GM19328 (cell line): ENCODE measurements around the gene ATG13.
"Not testable (repeated sequence)": the region's sequence is repeated elsewhere in the genome, so short reads cannot be mapped to it uniquely, and the experiment has no call there.

ENCODE experiments used
- ATAC-seq: cut with Tn5 transposase; IDR thresholded peaks from one replicate; pipeline ENCODE4 v1.9.1; 2021; ENCODE audit warnings: mild to moderate bottlenecking, moderate library complexity; ENCODE audit not compliant: unreplicated experiment

Gene ATG13

DNA sequence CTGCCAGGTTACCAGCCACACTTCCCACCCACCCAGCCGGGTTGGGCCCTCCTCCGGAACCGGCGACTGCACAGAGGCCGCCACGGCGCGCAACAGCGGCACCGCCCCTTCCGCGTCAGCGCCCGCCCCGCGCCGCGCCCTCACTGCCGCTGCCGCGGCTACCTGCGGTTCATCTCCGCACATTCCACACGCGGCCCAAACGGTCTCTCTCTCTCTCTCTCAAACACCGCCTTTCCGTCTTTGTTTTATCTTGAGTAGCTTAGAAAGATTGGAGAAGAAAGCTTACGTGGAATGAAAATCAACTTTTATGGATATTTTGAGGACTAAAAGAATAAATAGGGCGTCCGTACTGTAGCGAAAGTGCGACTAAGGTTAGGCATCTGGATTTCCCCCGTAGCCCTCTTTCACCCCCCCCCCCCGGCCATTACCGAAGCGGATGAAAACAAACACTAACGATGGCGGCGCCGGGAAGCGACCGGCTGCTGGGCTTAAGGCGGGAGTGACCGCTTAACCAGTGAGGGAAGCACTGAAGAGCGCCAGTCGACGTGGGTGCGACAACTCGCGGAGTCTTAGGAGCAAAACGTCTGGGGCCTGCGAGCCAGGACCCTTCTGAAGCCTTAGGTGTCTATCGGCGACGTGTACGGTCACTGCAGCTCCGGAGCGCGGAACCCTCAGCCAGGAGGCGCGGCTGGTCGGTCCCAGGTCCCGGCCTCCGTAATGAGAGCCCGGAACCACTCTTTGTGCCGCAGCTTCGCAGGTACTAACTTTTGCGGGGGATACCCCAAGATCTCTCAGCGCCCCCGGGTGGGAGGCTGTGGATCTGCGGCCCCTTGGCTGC is at the start of gene ATG13, which contains the start of gene HARBI1:
Gene ATG13 (plus strand): TSS at position 420 of the 838 bp plus-strand sequence. CDS start 26,739 bp downstream, outside the sequence.
Gene HARBI1 (minus strand): TSS at position 94 of the 838 bp plus-strand sequence. CDS start 990 bp downstream, outside the sequence.
- ATAC-seq: peak; percentile 98

DNA sequence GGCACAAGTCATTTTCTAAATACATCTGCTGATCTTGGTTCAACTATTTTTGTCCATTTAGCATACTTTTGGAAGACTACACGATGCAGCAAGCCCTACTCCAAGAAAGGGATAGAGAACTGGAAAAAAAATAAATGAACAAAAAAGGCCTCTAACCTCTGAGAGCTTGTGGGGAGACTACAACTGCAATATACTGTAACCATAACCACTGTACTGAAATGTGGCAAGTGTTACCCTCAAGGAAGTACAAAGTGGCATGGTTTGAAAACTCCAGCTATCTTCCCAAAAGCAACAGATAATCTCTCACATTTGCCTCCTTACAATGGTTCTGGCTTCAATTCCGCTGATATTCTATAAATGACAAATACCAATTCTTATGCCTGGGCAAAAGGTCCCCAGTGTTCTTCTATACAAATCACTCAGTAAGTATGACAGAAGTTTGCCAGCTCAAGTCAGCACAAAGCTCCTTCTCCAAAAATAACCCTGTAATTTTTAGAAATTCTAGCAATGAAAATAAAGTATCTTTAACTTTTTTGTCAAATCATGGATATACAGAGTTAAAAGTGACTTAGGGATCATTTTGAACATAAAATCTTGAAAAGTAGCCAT is 46.5 kb upstream of the ATG13 start:
- no peak for ATAC-seq

DNA sequence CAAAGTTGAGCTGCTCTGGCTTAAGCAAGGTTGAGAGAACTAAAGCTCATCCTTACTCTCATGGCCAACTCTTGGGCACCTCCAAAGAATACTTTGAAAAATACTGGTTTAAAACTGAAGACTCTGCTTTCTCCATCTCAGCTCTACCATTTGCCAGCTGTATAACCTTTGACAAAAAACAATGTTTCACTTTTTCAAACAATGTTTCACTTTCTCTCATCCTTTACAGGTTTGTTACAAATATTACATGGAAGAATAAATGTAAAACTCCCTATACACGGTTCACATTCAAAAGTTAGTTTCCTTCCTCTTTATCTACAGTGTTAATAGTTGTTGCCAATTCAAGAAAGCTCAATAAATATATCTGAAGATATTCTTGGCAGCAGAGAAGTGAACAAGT is 42.7 kb upstream of the ATG13 start:
- ATAC-seq: no peak

DNA sequence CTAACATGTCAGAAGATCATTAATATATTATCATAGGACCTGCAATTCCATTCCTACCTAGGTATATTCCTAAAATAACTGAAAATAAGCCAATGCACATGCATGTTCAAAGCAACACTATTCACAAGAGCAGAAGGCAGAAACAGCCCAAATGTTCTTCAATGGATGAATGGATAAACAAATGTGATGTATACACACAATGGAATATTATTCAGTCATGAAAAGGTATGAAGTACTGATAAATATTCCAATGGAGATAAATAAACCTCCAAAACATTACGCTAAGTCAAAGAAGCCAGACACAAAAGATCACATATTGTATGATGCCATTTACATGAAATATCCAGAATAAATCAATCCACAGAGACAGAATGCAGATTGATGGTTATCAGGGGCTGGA is 40.3 kb upstream of the ATG13 start:
- no peak for ATAC-seq

DNA sequence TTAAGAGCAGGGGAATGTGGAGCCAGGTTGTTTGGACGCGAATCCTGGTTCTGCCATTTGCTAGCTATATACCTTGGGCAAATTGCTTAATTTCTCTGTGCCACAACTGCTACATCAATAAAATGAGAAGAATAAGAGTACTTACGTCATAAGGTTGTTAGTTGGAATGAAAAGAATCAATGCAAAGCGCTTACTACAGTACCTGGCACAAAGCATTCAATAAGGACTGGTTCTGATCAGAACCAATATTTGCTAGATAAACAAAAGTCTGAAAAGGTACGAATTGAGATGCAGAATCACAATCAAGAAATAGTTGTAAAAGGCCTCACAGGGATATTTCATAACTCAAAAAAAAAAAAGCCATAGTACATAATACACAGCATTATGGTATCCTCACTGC is 34.8 kb upstream of the ATG13 start:
- no peak for ATAC-seq

DNA sequence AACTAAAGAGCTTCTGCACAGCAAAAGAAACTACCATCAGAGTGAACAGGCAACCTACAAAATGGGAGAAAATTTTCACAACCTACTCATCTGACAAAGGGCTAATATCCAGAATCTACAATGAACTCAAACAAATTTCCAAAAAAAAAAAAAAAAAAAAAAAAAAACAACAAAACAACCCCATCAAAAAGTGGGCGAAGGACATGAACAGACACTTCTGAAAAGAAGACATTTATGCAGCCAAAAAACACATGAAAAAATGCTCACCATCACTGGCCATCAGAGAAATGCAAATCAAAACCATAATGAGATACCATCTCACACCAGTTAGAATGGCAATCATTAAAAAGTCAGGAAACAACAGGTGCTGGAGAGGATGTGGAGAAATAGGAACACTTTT is 33.8 kb upstream of the ATG13 start:
- not testable (repeated sequence) for ATAC-seq

DNA sequence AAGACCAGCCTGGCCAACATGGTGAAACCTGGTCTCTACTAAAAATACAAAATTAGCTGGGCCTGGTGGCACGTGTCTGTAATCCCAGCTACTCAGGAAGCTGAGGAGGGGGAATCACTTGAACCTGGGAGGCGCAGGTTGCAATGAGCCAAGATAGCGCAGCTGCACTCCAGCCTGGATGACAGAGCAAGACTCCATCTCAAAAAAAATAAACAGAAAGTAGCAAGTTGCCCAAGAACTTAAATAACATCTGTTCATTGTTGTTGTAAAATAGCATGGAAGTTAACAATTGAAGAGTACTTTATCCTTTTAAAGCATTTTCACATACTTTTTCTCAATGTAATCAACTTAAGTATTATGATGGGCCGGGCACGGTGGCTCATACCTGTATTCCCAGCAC is 29.2 kb upstream of the ATG13 start:
- ATAC-seq: no peak

DNA sequence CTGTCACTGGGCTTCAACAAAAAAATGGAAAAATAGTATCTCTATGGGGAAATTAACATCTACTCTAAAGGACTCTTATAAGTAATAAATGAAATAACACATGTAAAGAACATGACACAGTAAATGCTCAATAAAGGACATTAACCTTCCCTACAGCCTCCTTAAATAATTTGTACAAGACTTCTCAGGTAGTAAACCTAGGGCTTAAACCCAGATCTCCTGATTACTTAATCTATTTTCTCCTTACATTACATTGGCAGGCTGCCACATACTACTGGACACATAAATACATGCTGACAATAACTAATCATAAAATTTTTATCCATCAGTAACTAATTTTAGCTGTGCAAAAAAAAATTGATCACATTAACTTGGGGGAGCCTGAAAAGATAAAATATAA is 28.4 kb upstream of the ATG13 start:
- ATAC-seq: no peak

DNA sequence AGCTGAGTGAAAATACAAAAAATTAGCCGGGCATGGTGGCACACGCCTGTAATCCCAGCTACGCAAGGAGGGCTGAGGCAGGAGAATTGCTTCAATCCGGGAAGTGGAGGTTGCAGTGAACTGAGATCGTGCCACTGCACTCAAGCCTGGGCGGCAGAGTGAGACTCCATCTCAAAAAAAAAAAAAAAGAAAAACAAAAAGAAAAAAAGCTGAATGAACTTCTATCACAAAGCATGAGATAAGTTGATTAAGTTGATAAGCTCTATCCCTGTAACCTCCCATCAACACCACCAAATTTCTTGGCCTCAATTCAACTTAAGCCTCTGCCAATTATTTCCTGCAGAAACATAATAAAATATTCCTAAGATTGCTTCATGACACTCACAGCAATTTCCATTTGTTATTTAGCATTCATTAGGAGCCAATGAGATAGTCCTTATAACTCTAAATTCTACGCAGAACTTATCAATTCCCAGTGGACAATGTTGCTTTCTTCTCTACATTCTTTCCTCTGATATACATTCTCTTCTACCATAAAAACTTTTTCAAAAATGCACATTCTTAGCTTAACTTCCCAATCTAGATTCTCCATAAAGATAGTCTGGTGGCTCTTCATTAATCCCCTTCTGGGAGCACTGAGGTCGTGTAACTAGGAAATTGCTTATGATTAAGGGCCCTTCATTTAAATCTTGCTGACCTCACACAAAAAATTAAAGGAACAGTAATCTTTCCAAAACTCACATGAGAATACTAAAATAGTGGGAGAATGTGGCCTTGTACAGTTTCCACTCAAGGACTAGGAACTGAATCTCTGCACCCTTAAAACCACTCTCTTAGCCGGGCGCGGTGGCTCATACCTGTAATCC is 26.4 kb upstream of the ATG13 start:
- ATAC-seq: no peak

DNA sequence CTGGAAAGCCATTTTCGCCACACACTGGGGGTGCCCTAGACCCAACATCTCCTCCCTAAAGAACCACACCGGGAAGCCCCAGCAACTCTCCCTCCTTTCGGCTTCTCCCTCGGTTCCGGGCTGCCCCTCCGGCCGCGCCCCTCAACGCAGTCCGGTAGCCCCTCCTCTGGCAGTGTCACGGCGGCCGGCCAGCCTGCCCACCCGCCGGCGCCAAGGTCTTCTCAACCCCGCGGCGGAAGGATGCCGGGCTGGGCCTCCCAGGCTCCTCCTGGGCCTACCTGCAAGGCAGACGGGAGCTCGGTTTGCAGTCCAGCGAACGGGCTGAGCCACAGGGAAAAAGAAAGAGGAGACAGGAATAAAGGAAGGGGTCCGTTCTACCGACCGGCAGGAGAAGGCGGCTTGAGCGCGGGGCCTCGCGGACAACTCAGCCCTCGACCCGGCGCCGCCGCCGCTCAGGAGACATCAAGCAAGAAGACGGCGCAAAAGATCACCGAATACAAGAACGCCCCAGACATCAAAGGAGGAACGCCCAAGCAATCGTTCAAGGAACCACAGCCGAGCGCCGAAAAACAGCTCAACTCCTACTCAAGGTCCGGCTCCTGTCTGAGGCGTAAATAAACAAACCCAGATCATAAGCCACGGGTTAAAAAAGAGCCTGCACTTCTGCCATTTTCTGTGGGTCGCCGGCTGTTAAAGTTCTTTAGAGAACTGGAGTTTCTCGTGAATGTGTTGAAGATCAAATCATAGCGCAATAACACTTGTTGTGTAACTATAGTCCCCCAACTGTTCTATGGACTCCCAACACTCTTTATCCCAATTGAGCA is 23.6 kb upstream of the ATG13 start, which contains the start of gene AMBRA1:
Gene AMBRA1 (minus strand): TSS at position 474 of the 824 bp plus-strand sequence. CDS start 45,643 bp downstream, outside the sequence.
- ATAC-seq: peak; percentile 69

DNA sequence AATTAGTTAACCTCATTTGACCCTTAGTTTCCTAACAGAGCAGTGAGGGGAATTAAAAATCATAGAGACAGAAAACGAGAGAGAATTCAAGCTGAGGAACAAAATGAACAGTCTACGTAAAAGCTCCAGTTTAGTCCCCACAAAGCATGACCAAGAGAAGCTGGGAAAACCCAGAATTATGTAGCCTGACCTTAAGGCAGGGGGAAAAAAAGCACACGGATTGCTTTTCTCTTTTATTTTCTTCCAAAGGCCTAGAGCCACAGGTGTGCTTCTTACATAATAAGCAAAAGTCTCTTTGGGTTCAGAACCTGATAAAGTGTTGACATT is 23.0 kb upstream of the ATG13 start:
- ATAC-seq: no peak

DNA sequence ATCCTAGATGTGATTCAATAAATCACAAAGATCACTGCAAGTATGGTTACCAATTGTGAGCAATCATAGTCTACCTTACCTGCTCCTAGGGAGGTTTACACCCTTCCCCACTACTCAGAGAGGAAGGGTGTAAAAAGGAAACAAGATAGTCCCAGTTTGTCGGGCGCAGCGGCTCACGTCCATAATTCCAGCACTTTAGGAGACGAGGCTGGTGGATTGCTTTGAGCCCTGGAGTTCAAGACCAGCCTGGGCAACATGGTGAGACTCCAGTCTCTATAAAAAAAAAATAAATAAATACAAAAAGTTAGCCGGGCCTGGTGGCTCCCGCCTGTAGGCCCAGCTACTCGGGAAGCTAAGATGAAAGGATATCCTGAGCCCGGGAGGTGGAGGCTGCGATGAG is 22.6 kb upstream of the ATG13 start:
- ATAC-seq: no peak

DNA sequence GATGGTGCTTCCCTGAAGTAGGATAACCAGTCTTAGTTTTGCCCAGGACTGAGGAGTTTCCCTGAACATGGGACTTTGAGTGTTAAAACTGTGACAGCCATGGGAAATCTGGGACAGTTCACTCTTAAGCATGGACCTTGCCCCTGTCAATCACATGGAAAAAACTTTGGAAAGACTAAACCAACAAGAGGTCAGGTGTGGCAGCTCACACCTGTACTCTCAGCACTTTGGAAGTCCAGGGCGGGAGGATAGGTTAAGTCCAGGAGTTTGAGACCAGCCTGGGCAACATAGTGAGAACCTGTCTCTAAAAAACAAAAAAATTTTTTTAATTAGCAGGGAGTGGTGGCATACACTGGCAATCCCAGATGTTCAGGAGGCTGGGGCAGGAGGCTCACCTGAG is 20.2 kb upstream of the ATG13 start:
- no peak for ATAC-seq

DNA sequence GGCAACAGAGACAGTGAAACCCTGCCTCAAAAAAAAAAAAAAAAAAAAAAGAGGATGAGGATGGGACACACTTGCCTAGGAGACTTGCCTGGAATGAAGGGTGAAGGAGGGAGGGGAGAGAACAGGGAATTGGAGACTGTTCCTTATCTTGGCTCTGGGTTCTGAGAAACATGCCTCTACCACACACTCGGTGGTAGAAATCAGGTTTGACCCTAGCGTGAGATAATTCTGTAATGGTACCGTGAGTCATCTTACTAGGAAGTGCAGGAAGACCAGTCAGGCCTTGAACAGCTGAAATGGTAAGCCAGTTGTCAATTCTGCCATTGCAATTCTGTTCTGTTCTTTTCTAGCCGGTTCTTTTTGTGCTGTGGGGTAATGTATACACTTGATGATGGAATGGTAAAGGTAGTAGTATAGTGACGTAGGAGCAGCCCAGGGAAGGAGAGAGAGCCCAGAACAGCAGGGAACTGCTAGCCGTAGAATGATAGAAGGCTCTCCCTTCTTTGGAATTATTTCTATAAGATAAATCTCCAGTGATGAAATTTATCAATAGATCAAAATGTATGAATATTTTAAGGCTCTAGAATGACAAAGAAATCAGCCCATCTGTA is 19.6 kb upstream of the ATG13 start:
- no peak for ATAC-seq

DNA sequence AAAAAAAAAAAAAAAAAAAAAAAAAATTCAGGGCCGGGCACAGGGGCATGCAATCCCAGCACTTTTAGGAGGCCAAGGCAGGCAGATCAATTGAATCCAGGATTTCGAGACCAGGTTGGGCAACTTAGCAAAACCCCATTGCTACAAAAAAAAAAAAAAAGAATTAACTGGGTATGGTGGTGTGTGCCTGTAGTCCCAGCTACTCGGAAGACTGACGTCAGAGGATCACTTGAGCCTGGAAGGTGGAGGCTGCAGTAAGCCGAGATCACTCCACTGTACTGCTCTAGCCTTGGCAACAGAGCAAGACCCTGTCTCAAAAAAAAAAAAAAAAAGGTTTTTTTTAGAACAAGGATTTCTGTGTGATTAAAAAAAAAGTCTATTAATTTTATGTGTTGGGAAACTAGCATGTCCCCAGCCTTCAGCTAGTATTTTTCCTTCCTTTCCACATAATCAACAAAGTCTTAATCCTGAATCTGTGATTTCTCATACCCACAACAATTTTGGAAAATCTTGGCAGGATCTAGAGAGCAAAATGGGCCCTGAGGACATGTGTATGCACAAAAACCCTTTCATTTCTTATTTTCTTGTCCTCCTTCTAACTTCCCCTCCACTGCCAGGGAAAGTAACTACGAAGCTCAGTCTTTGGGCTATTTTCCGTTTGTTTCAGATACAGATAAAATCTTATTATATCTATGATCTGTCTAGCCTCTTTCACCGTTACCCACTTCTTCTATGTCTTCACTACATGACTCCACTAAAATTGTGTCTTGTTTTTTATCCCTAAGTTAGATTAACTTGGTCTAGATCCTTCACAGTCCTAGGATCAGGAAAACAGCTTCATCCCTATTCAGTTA is 17.8 kb upstream of the ATG13 start:
- ATAC-seq: no peak

DNA sequence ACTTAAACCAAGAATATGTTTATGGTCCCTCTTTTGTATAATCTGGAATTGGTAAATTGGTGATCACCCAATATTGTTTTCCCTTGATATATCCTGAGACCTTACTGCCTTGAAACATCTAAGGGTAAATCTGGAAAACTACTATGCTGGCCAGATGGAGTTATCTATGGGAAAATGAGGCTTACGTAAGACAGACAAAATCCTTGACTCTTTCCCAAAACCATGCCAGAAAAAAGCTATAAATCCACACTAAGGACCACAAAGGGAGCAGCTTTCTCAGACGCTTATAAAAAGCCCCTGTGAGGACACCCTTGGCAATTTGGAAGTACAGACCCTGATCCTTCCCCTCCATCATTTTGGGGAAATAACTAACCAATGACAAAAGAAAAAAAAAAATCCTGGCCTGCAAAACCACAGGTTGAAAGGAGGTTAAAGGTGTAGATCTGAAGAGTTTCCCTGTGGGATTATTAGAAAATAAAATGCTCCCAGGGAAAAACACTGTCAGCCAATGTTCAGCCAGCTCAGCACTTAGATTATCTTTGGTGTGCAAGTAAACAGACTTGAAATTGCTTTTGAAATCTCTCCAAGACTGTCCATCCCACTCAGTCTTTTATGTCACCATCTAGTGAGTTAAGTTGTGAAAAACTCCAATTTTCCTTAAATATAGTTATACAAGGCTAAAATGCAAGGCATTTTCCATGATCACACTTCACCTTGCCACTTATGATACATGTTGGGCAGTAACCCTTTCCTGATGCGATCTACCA is 17.0 kb upstream of the ATG13 start:
- ATAC-seq: no peak

DNA sequence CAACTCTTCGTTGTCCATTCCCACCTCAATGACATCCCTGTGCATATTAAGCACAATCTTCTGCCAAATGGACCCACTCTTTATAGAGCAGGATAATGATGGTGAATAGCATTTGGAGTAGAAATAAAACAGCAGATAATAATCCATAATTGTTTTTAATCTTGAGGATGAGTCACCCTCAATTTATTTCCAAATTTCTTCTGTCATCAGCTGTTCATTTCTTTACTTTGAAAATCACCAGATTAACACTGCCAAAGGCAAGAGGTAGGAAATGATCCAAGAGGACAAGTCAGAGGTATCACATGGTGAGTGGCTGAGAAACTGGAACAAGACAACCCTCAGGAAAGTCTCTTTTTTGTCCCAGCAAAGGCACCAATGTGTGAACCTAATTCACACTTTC is 16.2 kb upstream of the ATG13 start:
- ATAC-seq: no peak

DNA sequence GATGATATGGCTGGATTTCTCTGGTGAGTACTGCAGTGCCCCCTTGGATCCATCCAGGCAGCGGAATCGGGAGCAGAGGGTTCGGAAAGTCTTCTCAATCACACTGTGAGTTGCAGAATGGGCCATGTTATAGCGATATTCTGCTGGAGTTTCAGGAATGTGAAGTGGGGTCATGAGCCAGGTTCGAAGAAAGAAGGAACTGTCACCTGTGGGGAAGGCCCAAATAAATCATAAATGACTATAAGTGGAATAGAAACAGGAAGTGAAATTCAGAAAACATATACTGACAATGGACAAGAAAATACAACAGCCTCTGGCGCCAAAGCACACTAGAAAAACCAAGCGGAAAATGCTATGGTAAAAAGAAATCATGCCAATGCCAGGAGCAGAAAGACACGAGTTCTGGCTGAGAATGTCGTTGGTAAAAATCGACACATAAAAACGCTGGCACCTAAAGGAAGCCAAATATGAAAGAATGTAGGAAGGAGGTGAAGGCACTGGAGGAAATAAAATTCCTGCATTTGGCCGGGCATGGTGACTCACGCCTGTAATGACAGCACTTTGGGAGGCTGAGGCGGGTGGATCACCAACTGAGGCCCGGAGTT is 13.5 kb upstream of the ATG13 start:
- ATAC-seq: no peak
